ENCODE measurements around the gene HBB.

HBB gene

DNA sequence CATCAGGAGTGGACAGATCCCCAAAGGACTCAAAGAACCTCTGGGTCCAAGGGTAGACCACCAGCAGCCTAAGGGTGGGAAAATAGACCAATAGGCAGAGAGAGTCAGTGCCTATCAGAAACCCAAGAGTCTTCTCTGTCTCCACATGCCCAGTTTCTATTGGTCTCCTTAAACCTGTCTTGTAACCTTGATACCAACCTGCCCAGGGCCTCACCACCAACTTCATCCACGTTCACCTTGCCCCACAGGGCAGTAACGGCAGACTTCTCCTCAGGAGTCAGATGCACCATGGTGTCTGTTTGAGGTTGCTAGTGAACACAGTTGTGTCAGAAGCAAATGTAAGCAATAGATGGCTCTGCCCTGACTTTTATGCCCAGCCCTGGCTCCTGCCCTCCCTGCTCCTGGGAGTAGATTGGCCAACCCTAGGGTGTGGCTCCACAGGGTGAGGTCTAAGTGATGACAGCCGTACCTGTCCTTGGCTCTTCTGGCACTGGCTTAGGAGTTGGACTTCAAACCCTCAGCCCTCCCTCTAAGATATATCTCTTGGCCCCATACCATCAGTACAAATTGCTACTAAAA is at the start of gene HBB:
TSS of gene HBB (minus strand) at position 340 of the 579 bp plus-strand sequence. CDS start at position 290, 50 bp downstream.
- TF ChIP-seq, protein P1, sequence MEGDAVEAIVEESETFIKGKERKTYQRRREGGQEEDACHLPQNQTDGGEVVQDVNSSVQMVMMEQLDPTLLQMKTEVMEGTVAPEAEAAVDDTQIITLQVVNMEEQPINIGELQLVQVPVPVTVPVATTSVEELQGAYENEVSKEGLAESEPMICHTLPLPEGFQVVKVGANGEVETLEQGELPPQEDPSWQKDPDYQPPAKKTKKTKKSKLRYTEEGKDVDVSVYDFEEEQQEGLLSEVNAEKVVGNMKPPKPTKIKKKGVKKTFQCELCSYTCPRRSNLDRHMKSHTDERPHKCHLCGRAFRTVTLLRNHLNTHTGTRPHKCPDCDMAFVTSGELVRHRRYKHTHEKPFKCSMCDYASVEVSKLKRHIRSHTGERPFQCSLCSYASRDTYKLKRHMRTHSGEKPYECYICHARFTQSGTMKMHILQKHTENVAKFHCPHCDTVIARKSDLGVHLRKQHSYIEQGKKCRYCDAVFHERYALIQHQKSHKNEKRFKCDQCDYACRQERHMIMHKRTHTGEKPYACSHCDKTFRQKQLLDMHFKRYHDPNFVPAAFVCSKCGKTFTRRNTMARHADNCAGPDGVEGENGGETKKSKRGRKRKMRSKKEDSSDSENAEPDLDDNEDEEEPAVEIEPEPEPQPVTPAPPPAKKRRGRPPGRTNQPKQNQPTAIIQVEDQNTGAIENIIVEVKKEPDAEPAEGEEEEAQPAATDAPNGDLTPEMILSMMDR (IDR thresholded peaks at IDR 0.05; ENCODE audit: control extremely low read depth, extremely low read depth, low read depth, missing control alignments): no peak
- no peak for DNase-seq (ENCODE audit: extremely low spot score)
- ChIA-PET POLR2A (no interaction called here), CTCF (no interaction called here)

DNA sequence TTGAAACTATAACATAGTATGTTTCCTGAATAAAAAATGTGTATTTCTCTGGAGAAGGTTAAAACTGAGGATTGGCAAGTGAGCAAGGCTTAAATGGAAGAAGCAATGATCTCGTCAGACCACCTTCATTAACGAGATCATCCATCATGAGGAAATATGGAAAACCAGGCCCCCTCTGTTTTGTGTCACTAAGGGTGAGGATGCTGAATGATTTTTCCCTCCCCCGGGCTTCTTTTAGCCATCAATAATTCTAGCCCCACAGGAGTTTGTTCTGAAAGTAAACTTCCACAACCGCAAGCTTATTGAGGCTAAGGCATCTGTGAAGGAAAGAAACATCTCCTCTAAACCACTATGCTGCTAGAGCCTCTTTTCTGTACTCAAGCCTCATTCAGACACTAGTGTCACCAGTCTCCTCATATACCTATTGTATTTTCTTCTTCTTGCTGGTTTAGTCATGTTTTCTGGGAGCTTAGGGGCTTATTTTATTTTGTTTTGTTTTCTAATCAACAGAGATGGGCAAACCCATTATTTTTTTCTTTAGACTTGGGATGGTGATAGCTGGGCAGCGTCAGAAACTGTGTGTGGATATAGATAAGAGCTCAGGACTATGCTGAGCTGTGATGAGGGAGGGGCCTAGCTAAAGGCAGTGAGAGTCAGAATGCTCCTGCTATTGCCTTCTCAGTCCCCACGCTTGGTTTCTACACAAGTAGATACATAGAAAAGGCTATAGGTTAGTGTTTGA is 48.7 kb upstream of the HBB start:
- DNase-seq (ENCODE audit: extremely low spot score): no peak
- CTCF ChIA-PET: interaction anchor here (1.7 kb wide), 1 partner anchor 11 kb away, joined by 4 read pairs; no protein-coding TSS in a partner anchor
- TF ChIP-seq, protein P1 (IDR thresholded peaks at IDR 0.05; ENCODE audit: control extremely low read depth, extremely low read depth, low read depth, missing control alignments): no peak
- POLR2A ChIA-PET: no interaction called here

DNA sequence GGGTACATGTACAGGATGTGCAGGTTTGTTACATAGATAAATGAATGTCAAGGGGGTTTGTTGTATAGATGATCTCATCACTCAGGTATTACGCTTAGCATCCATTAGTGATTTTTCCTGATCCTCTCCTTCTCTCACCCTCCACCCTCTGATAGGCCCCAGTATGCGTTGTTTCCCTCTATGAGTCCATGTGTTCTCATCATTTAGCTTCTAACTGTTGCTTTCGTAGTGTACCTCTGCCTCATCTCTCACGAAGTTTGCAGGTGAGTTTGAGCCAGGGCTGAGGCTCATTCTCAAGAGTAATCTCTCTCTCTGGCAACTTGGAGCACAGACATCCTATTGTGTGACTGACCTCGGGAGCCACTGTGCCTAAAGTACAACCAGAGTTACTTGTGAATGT is 47.5 kb upstream of the HBB start:
- no peak for DNase-seq (ENCODE audit: extremely low spot score)
- ChIA-PET POLR2A (no interaction called here), CTCF (no interaction called here)
- TF ChIP-seq, protein P1 (IDR thresholded peaks at IDR 0.05; ENCODE audit: control extremely low read depth, extremely low read depth, low read depth, missing control alignments): no peak

DNA sequence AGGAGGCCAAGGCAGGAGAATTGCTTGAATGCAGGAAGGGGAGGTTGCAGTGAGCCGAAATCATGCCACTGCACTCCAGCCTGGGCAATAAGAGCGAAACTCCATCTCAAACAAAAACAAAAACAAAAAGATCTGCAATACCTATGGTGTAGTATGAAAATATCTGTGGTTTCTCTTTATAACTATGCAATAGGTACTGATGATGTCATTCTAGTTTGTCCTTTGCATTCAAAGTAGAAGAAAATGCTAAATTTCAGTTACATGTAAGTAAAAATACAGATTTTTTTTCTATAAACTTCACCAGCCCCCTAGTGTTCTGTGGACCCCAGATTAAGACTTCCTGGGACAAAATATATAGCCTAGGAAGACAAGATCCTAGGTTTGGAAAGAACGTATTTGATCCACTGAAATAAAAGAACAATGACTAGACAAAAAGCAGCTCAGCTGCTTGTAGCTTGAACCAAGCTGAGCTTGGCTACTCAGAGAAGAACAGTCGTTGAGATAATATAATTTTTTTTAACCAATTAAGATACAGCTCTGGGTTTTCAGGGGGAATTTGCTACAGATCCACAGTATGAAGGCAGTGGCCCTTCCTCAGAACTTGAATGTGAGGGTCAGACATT is 45.6 kb upstream of the HBB start:
- DNase-seq (ENCODE audit: extremely low spot score): no peak
- ChIA-PET POLR2A (no interaction called here), CTCF (interaction anchor here (1.0 kb wide), 1 partner anchor 13 kb away, joined by 3 read pairs; no protein-coding TSS in a partner anchor)
- TF ChIP-seq, protein P1 (IDR thresholded peaks at IDR 0.05; ENCODE audit: control extremely low read depth, extremely low read depth, low read depth, missing control alignments): no peak

DNA sequence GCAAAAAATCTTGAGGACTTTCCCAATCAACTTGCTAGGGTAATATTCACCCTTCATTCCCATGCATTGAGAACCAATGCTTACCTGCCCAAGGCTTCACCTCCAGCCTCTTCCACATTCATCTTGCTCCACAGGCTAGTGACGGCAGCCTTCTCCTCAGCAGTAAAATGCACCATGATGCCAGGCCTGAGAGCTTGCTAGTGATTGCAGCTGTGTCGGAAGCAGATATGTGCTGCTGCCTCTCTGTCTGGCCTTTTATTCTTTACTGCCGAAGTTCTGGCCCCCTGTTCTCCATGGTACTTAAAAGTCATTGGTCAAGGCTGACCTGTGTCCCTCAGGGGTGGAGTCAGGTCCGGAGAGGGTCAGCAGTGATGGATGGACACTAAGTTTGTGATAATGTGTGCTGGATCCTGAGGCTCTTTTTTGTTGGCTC is 42.9 kb upstream of the HBB start, which contains the start of gene HBE1:
TSS of gene HBE1 (minus strand) at position 231 of the 433 bp plus-strand sequence. CDS start at position 176, 55 bp downstream.
- POLR2A ChIA-PET: no interaction called here
- no peak for DNase-seq (ENCODE audit: extremely low spot score)
- TF ChIP-seq, protein P1 (IDR thresholded peaks at IDR 0.05; ENCODE audit: control extremely low read depth, extremely low read depth, low read depth, missing control alignments): no peak
- CTCF ChIA-PET: interaction anchor here (1.4 to 2.3 kb wide), 2 partner anchors 22 to 29 kb away, joined by 4 to 7 read pairs; no protein-coding TSS in a partner anchor

DNA sequence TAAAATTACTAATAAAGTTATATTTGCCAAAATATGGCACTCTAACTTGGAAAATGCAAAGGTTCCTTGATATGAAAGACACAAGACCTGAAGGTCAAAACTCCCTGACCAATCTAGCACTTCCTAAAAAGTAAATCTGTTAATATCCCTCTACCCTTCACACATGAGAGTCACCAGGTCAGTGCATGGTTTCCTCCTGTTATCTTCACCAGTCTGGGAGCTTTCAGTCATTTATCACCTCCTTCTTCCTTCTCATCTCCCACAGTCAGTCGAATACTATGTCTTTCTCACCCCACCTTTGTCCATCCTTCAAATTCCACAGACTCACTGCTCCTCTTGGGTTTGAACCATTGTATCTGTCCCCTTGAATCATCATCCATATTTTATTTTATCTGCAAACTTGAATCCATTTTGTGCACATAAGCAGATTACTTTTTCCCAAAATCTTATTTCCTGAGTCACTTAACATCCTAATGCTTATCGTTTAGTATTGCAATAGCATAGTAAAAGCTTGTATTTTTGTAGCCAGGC is 40.2 kb upstream of the HBB start:
- no peak for DNase-seq (ENCODE audit: extremely low spot score)
- TF ChIP-seq, protein P1 (IDR thresholded peaks at IDR 0.05; ENCODE audit: control extremely low read depth, extremely low read depth, low read depth, missing control alignments): no peak
- POLR2A ChIA-PET: no interaction called here
- CTCF ChIA-PET: interaction anchor here (1.0 kb wide), 1 partner anchor 19 kb away, joined by 4 read pairs; no protein-coding TSS in a partner anchor
